ENCODE measurements around the gene DUSP5.
"Not testable (repeated sequence)": the region's sequence is repeated elsewhere in the genome, so short reads cannot be mapped to it uniquely, and the experiment has no call there.

Gene DUSP5

GRCh38 chr10:110470541-110470940, 27.2 kb upstream of the DUSP5 start:
- H3K4me1 Mint-ChIP-seq (ENCODE audit: low read depth); H3K27ac Mint-ChIP-seq; H3K27me3 Mint-ChIP-seq (ENCODE audit: low read depth); H3K36me3 Mint-ChIP-seq (ENCODE audit: low read depth); H3K4me3 Mint-ChIP-seq; H3K9me3 Mint-ChIP-seq: not testable (repeated sequence)

- Mint-ChIP-seq H3K9me3 (peaks cover 8% of the 10 kb centered on the region), H3K27me3 (ENCODE audit: low read depth) (no peaks in the 10 kb centered on the region), H3K36me3 (ENCODE audit: low read depth) (peaks cover 4% of the 10 kb centered on the region), H3K4me3 (no peak overlapping the region), H3K4me1 (ENCODE audit: low read depth) (peaks cover 4% of the 10 kb centered on the region), H3K27ac (no peak overlapping the region)
Observed at GRCh38 chr10:110471566-110472139, 26.1 kb upstream of the DUSP5 start.

GRCh38 chr10:110474017-110474416, 23.7 kb upstream of the DUSP5 start:
- H3K27ac Mint-ChIP-seq, result no peak overlapping the region
- H3K4me3 Mint-ChIP-seq, result no peak overlapping the region
- peaks cover 8% of the 10 kb centered on the region for H3K9me3 Mint-ChIP-seq
- H3K4me1 Mint-ChIP-seq (ENCODE audit: low read depth), result peaks cover 4% of the 10 kb centered on the region
- no peaks in the 10 kb centered on the region for H3K27me3 Mint-ChIP-seq (ENCODE audit: low read depth)
- H3K36me3 Mint-ChIP-seq (ENCODE audit: low read depth), result peaks cover 4% of the 10 kb centered on the region

- Mint-ChIP-seq H3K4me1 (ENCODE audit: low read depth) (peaks cover 4% of the 10 kb centered on the region), H3K4me3 (no peak overlapping the region), H3K9me3 (peaks cover 5% of the 10 kb centered on the region), H3K27ac (no peak overlapping the region), H3K27me3 (ENCODE audit: low read depth) (no peaks in the 10 kb centered on the region), H3K36me3 (ENCODE audit: low read depth) (peaks cover 2% of the 10 kb centered on the region)
Observed at GRCh38 chr10:110474826-110475225, 22.9 kb upstream of the DUSP5 start.

- no peak overlapping the region for H3K4me3 Mint-ChIP-seq
- no peaks in the 10 kb centered on the region for H3K27me3 Mint-ChIP-seq (ENCODE audit: low read depth)
- no peaks in the 10 kb centered on the region for H3K9me3 Mint-ChIP-seq
- H3K27ac Mint-ChIP-seq, result no peak overlapping the region
- peaks cover 4% of the 10 kb centered on the region for H3K4me1 Mint-ChIP-seq (ENCODE audit: low read depth)
- H3K36me3 Mint-ChIP-seq (ENCODE audit: low read depth), result no peaks in the 10 kb centered on the region
Observed at GRCh38 chr10:110475722-110476515, 21.8 kb upstream of the DUSP5 start.

- H3K4me3 Mint-ChIP-seq, result no peak overlapping the region
Observed at GRCh38 chr10:110479710-110480109, 18.0 kb upstream of the DUSP5 start.

GRCh38 chr10:110480387-110480786, 17.3 kb upstream of the DUSP5 start:
- Mint-ChIP-seq H3K4me1 (ENCODE audit: low read depth) (no peaks in the 10 kb centered on the region), H3K9me3 (no peaks in the 10 kb centered on the region), H3K27me3 (ENCODE audit: low read depth) (no peaks in the 10 kb centered on the region), H3K27ac (no peak overlapping the region), H3K4me3 (no peak overlapping the region), H3K36me3 (ENCODE audit: low read depth) (peaks cover 1% of the 10 kb centered on the region)

More at GRCh38 chr10:110479710-110480109, 18.0 kb upstream of the DUSP5 start:
- H3K27ac Mint-ChIP-seq, result no peak overlapping the region
- H3K9me3 Mint-ChIP-seq, result no peaks in the 10 kb centered on the region
- H3K27me3 Mint-ChIP-seq (ENCODE audit: low read depth), result no peaks in the 10 kb centered on the region
- peaks cover 1% of the 10 kb centered on the region for H3K36me3 Mint-ChIP-seq (ENCODE audit: low read depth)
- H3K4me1 Mint-ChIP-seq (ENCODE audit: low read depth), result no peaks in the 10 kb centered on the region

- Mint-ChIP-seq H3K27me3 (ENCODE audit: low read depth) (no peaks in the 10 kb centered on the region), H3K9me3 (no peaks in the 10 kb centered on the region), H3K4me1 (ENCODE audit: low read depth) (peaks cover under 1% of the 10 kb centered on the region), H3K4me3 (no peak overlapping the region), H3K36me3 (ENCODE audit: low read depth) (peaks cover 1% of the 10 kb centered on the region), H3K27ac (no peak overlapping the region)
Observed at GRCh38 chr10:110481919-110482318, 15.8 kb upstream of the DUSP5 start.

GRCh38 chr10:110483633-110484032, 14.1 kb upstream of the DUSP5 start:
- H3K9me3 Mint-ChIP-seq, result no peaks in the 10 kb centered on the region
- H3K36me3 Mint-ChIP-seq (ENCODE audit: low read depth), result peaks cover 3% of the 10 kb centered on the region
- H3K27ac Mint-ChIP-seq, result no peak overlapping the region
- H3K27me3 Mint-ChIP-seq (ENCODE audit: low read depth), result no peaks in the 10 kb centered on the region
- no peak overlapping the region for H3K4me3 Mint-ChIP-seq
- H3K4me1 Mint-ChIP-seq (ENCODE audit: low read depth), result peaks cover 9% of the 10 kb centered on the region

GRCh38 chr10:110485541-110485940, 12.2 kb upstream of the DUSP5 start:
- peaks cover 3% of the 10 kb centered on the region for H3K36me3 Mint-ChIP-seq (ENCODE audit: low read depth)
- H3K9me3 Mint-ChIP-seq, result no peaks in the 10 kb centered on the region
- no peak overlapping the region for H3K27ac Mint-ChIP-seq
- peaks cover 4% of the 10 kb centered on the region for H3K27me3 Mint-ChIP-seq (ENCODE audit: low read depth)
- H3K4me1 Mint-ChIP-seq (ENCODE audit: low read depth), result peaks cover 14% of the 10 kb centered on the region
- H3K4me3 Mint-ChIP-seq, result no peak overlapping the region

GRCh38 chr10:110486680-110487410, 10.9 kb upstream of the DUSP5 start:
- no peaks in the 10 kb centered on the region for H3K9me3 Mint-ChIP-seq
- no peak overlapping the region for H3K4me3 Mint-ChIP-seq
- peaks cover 4% of the 10 kb centered on the region for H3K27me3 Mint-ChIP-seq (ENCODE audit: low read depth)
- H3K36me3 Mint-ChIP-seq (ENCODE audit: low read depth), result peaks cover 3% of the 10 kb centered on the region
- H3K4me1 Mint-ChIP-seq (ENCODE audit: low read depth), result peaks cover 14% of the 10 kb centered on the region
- H3K27ac Mint-ChIP-seq, result no peak overlapping the region

- H3K27me3 Mint-ChIP-seq (ENCODE audit: low read depth), result peaks cover 4% of the 10 kb centered on the region
- H3K27ac Mint-ChIP-seq, result no peak overlapping the region
- H3K9me3 Mint-ChIP-seq, result no peaks in the 10 kb centered on the region
Observed at GRCh38 chr10:110487411-110488331, 10.0 kb upstream of the DUSP5 start.

GRCh38 chr10:110488332-110488681, 9.4 kb upstream of the DUSP5 start:
- peaks cover 5% of the 10 kb centered on the region for H3K36me3 Mint-ChIP-seq (ENCODE audit: low read depth)
- H3K27me3 Mint-ChIP-seq (ENCODE audit: low read depth), result peaks cover 4% of the 10 kb centered on the region
- no peak overlapping the region for H3K4me3 Mint-ChIP-seq
- H3K27ac Mint-ChIP-seq, result no peak overlapping the region
- H3K4me1 Mint-ChIP-seq (ENCODE audit: low read depth), result peaks cover 19% of the 10 kb centered on the region
- no peaks in the 10 kb centered on the region for H3K9me3 Mint-ChIP-seq

More at GRCh38 chr10:110487411-110488331, 10.0 kb upstream of the DUSP5 start:
- Mint-ChIP-seq H3K4me1 (ENCODE audit: low read depth) (peaks cover 19% of the 10 kb centered on the region), H3K36me3 (ENCODE audit: low read depth) (peaks cover 5% of the 10 kb centered on the region), H3K4me3 (no peak overlapping the region)

- Mint-ChIP-seq H3K27me3 (ENCODE audit: low read depth) (peaks cover 4% of the 10 kb centered on the region), H3K36me3 (ENCODE audit: low read depth) (peaks cover 8% of the 10 kb centered on the region), H3K9me3 (no peaks in the 10 kb centered on the region), H3K4me3 (no peak overlapping the region), H3K27ac (no peak overlapping the region), H3K4me1 (ENCODE audit: low read depth) (peaks cover 22% of the 10 kb centered on the region)
Observed at GRCh38 chr10:110488940-110489339, 8.8 kb upstream of the DUSP5 start.

All from T-helper 1 cell treated with Interleukin-12 subunit alpha and Interleukin-12 subunit beta and Interleukin-4 antibody, amounts not matched to agents 30 μg/mL and 1 μg/mL, for 36 hours (primary cell).